ENCODE data around the gene CERK.

- no peak for TF ChIP-seq CTCF (conservative IDR thresholded peaks at IDR 0.05 in 1 of 2, IDR thresholded peaks at IDR 0.05 in 1 of 2; ENCODE audit: extremely low read depth in 1 of 2, insufficient read depth in 1 of 2, low read depth in 1 of 2, low read length in 2 of 2)
- TF ChIP-seq EZH2 (IDR thresholded peaks at IDR 0.05; ENCODE audit: borderline replicate concordance, low read length): no peak
These were observed 30.1 kb downstream of the CERK start for GRCh38 chr22:46707827-46708570.
